DND-41 (cell line): ENCODE results near the gene AGRN.

Experiments
- ATAC-seq: fragments of 200-7000 bp; cut with Tn5 transposase; 3 replicates; pipeline ENCODE4 v1.9.1; 2021; ENCODE audit warnings: low read depth; ENCODE audit not compliant: insufficient read depth
- DNase-seq: peaks from one replicate; pipeline ENCODE4 v3.0.0-alpha.2; 2020
- H2AFZ ChIP-seq: 2 replicates; pipeline ENCODE4 v1.6.0; 2012; ENCODE audit warnings: low read depth, low read length
- H3K27ac ChIP-seq: 2 replicates; pipeline ENCODE4 v1.5.1; 2012; ENCODE audit warnings: low read length, inconsistent platforms
- H3K27me3 ChIP-seq: fragments of 200-600 bp; sonication (generic); 2 replicates; pipeline ENCODE4 v1.6.0; 2012; ENCODE audit warnings: low read length, mild to moderate bottlenecking, inconsistent platforms; ENCODE audit not compliant: insufficient read depth, poor library complexity
- H3K36me3 ChIP-seq: 2 replicates; pipeline ENCODE4 v1.5.1; 2012; ENCODE audit warnings: low read length, inconsistent platforms; ENCODE audit not compliant: insufficient read depth
- H3K4me1 ChIP-seq: 2 replicates; pipeline ENCODE4 v1.5.1; 2012; ENCODE audit warnings: mild to moderate bottlenecking, low read length; ENCODE audit not compliant: insufficient read depth
- H3K4me2 ChIP-seq: 2 replicates; pipeline ENCODE4 v1.6.0; 2012; ENCODE audit warnings: mild to moderate bottlenecking, moderate library complexity, low read length, inconsistent platforms; ENCODE audit not compliant: insufficient read depth
- H3K4me3 ChIP-seq, 2 experiments: fragments of 200-600 bp in 1 of 2; shearing (Covaris generic) in 1 of 2; 2 replicates each; pipeline ENCODE4 v1.5.1; 2012 to 2016; ENCODE audit warnings: inconsistent platforms in 2 of 2, low read length in 2 of 2, mild to moderate bottlenecking in 2 of 2, low read depth in 1 of 2, moderate library complexity in 1 of 2
- H3K79me2 ChIP-seq: 2 replicates; pipeline ENCODE4 v1.6.0; 2012; ENCODE audit warnings: low read length, inconsistent platforms; ENCODE audit not compliant: insufficient read depth
- H3K9ac ChIP-seq: 2 replicates; pipeline ENCODE4 v1.6.0; 2012; ENCODE audit warnings: low read depth, mild to moderate bottlenecking, inconsistent platforms, low read length, moderate library complexity
- H3K9me3 ChIP-seq: 2 replicates; pipeline ENCODE4 v1.5.1; 2012; ENCODE audit warnings: low read length, moderate library complexity, mild to moderate bottlenecking, inconsistent platforms; ENCODE audit not compliant: insufficient read depth, severe bottlenecking
- H4K20me1 ChIP-seq: 2 replicates; pipeline ENCODE4 v1.6.0; 2012; ENCODE audit warnings: low read length; ENCODE audit not compliant: insufficient read depth
- EZH2 ChIP-seq: IDR thresholded peaks from 3 replicates; pipeline ENCODE4 v1.6.1; 2012; ENCODE audit warnings: borderline replicate concordance, low read depth, mild to moderate bottlenecking, moderate library complexity, low read length, inconsistent platforms; ENCODE audit not compliant: severe bottlenecking
- TF ChIP-seq, protein P1 (sequence below): IDR thresholded peaks from 2 replicates; pipeline ENCODE4 v1.5.1; 2012; ENCODE audit warnings: borderline replicate concordance, low read length, moderate library complexity, mild to moderate bottlenecking; ENCODE audit not compliant: poor library complexity, severe bottlenecking; ENCODE audit errors: extremely low read depth

The AGRN gene

DNA sequence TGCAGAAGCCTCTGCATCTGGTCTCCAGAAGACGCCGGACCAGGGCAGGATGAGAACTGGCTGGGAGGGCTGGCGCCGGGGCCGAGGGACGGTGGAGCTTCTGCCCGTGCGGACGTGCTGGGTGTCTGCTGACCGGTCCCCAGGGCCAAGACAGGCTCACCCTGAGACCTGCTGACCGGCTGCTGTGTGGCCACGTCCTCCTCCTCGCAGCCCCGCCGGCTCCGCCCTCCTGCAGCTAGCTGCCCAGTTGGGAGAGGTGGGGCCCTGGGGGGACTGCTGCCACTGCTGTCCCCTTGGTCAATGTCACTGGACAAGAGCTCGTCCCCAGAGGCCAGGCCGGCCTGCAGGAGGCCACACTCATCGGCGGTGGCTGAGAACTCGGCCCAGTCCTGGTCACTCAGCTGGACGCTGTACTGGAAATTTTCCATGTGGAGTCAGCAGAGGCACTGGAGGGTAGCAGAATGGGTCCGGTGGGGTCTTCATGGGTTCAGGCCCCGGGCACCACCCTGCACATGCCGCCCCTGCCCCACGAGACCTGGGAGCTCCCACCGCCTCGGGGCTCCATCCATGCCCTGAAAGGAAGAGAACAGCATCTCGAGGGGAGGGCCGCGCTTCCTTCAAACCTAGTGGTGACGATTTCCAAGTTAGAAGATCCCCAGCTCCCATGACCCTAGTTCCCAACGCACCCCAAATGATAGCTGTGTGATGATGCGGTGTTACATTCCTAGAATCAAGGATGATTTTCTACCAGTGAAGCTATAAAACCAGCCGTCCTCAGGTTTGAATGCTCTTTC lies 39.1 kb upstream of the AGRN start:
- Histone ChIP-seq H4K20me1 (peaks cover 12% of the 10 kb centered on the region), H3K79me2 (no peaks in the 10 kb centered on the region), H3K9me3 (no peaks in the 10 kb centered on the region), H3K9ac (no peak overlapping the region), H2AFZ (no peak overlapping the region), H3K4me2 (no peak overlapping the region), H3K27ac (no peak overlapping the region), H3K4me3 (no peak overlapping the region), H3K36me3 (no peaks in the 10 kb centered on the region), H3K4me1 (peaks cover 9% of the 10 kb centered on the region), H3K27me3 (peaks cover 4% of the 10 kb centered on the region)
- no peak for DNase-seq
- no peak for ATAC-seq
- TF ChIP-seq EZH2 = no peak
- TF ChIP-seq, protein P1, sequence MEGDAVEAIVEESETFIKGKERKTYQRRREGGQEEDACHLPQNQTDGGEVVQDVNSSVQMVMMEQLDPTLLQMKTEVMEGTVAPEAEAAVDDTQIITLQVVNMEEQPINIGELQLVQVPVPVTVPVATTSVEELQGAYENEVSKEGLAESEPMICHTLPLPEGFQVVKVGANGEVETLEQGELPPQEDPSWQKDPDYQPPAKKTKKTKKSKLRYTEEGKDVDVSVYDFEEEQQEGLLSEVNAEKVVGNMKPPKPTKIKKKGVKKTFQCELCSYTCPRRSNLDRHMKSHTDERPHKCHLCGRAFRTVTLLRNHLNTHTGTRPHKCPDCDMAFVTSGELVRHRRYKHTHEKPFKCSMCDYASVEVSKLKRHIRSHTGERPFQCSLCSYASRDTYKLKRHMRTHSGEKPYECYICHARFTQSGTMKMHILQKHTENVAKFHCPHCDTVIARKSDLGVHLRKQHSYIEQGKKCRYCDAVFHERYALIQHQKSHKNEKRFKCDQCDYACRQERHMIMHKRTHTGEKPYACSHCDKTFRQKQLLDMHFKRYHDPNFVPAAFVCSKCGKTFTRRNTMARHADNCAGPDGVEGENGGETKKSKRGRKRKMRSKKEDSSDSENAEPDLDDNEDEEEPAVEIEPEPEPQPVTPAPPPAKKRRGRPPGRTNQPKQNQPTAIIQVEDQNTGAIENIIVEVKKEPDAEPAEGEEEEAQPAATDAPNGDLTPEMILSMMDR = no peak

DNA sequence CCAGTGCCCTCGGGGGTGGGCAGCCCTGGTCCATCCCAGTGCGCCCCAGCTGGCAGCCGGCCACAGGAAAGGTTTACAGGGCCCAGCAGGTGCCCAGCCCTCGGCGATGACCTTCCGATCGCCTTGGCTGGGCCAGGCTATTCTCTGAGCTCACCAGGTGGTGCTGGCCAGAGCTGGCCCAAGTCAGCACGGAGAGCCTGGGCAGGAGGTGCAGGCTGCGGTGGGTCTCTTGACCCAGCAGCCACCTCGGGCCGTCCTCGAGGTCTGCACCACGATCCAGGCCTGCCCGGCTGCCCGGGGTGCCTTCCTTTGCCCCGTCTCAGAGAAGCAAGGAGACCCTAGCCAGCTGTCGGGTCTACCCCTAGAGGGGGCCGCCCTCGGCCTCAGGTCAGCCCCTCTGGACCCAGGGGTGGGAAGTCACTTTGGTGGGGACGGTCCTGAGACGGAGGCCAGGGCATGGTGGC lies 38.4 kb upstream of the AGRN start:
- no peaks in the 10 kb centered on the region for H3K9me3 ChIP-seq
- H2AFZ ChIP-seq = no peak overlapping the region
- H3K27me3 ChIP-seq = no peaks in the 10 kb centered on the region
- H3K4me1 ChIP-seq = peaks cover 2% of the 10 kb centered on the region
- ATAC-seq = no peak
- no peak overlapping the region for H3K27ac ChIP-seq
- H3K9ac ChIP-seq = no peak overlapping the region
- no peak for TF ChIP-seq EZH2
- TF ChIP-seq, protein P1 = no peak
- DNase-seq = no peak
- H3K36me3 ChIP-seq = no peaks in the 10 kb centered on the region
- H3K4me3 ChIP-seq = no peak overlapping the region
- no peak overlapping the region for H3K4me2 ChIP-seq
- H3K79me2 ChIP-seq = no peaks in the 10 kb centered on the region
- H4K20me1 ChIP-seq = peaks cover 12% of the 10 kb centered on the region

DNA sequence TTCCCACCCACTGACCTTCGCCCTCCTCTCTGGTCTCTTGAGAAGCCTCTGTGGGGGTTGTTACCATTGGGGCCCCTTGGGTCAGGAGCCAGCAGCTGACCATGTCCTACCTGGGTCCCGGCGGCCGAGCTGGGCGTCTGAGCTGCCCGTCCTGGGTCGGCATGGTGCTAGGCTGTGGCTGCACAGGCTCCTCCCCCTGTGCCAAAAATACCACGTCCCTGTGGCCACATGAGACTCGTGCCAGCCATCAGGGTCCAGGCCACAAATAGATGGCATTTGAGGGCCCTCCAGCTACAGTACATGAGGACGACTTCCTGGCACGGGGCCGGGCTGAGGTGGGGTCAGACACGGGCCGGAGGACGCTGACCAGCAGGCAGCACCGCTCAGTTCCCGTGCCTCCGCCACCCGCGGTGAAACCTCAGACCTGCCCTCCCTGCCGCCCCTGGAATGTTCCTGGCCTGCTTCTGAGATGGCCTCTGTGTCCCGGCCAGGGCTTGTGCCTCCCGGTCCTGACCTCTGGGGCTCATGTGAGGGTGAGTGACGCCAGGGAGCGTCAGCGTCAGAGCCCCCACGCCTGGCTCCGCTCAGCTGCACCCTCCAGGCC lies 37.9 kb upstream of the AGRN start, which contains the start of gene PERM1:
PERM1 (minus strand) TSS at position 139 of the 604 bp plus-strand sequence. CDS start 1,064 bp downstream, outside the sequence.
- H4K20me1 ChIP-seq = peaks cover 12% of the 10 kb centered on the region
- H3K79me2 ChIP-seq = no peaks in the 10 kb centered on the region
- H3K4me2 ChIP-seq = no peak within 1 kb of the TSS
- DNase-seq (no peak), ATAC-seq (no peak)
- no peak within 1 kb of the TSS for H3K4me3 ChIP-seq
- TF ChIP-seq, protein P1 = no peak
- no peak for TF ChIP-seq EZH2
- no peak within 1 kb of the TSS for H3K27ac ChIP-seq
- H3K9me3 ChIP-seq = no peaks in the 10 kb centered on the region
- no peak within 1 kb of the TSS for H2AFZ ChIP-seq
- H3K9ac ChIP-seq = no peak within 1 kb of the TSS
- H3K4me1 ChIP-seq = peaks cover 2% of the 10 kb centered on the region; the same call in 1 of the 2 replicates
- no peaks in the 10 kb centered on the region for H3K27me3 ChIP-seq
- H3K36me3 ChIP-seq = no peaks in the 10 kb centered on the region
